Sigmoid colon (tissue), 4 donors: ENCODE data around the gene GPR85.

Source experiments
- EP300 ChIP-seq, 4 donors: sonication (generic); formaldehyde crosslinking; IDR thresholded peaks; one replicate each; pipeline ENCODE4 v1.6.1; 2017; ENCODE audit warnings: antibody characterized with exemption in 4 of 4
- POLR2A ChIP-seq, 2 donors: fragments of 450-650 bp; IDR thresholded peaks; one replicate each; pipeline ENCODE4 v1.6.1; 2016; ENCODE audit warnings: antibody characterized with exemption in 2 of 2, mild to moderate bottlenecking in 2 of 2, moderate library complexity in 2 of 2
- POLR2AphosphoS5 ChIP-seq, 4 donors: sonication (generic); formaldehyde crosslinking; IDR thresholded peaks; one replicate each; pipeline ENCODE4 v1.6.1; 2017; ENCODE audit warnings: antibody characterized with exemption in 4 of 4
- TF ChIP-seq, protein P1 (sequence below), 4 experiments: fragments of 450-650 bp in 3 of 4; fragments of 200-600 bp in 1 of 4; IDR thresholded peaks; one replicate each; pipeline ENCODE4 v1.5.1; 2016 to 2019; ENCODE audit warnings: antibody characterized with exemption in 4 of 4, mild to moderate bottlenecking in 3 of 4, moderate library complexity in 2 of 4

DNA sequence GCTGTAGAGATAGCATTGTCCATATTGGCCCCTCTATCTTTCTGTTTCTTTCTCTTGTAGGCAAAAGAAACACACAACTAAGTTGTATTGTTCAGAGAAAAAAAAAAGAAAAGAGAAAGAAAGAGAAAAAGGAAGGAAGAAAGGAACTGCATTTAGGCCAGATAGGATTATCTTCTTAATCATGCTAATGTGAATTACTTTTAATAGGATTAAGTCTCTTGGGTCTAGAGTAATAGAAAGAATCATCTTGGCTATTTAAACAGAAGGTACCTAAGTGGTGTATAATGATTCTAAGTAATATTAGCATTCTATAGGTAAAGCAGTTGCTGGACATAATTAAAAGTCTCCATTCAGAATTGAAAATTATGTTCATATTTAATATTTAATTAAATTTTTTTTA is 42.2 kb downstream of the GPR85 start:
- TF ChIP-seq, protein P1, sequence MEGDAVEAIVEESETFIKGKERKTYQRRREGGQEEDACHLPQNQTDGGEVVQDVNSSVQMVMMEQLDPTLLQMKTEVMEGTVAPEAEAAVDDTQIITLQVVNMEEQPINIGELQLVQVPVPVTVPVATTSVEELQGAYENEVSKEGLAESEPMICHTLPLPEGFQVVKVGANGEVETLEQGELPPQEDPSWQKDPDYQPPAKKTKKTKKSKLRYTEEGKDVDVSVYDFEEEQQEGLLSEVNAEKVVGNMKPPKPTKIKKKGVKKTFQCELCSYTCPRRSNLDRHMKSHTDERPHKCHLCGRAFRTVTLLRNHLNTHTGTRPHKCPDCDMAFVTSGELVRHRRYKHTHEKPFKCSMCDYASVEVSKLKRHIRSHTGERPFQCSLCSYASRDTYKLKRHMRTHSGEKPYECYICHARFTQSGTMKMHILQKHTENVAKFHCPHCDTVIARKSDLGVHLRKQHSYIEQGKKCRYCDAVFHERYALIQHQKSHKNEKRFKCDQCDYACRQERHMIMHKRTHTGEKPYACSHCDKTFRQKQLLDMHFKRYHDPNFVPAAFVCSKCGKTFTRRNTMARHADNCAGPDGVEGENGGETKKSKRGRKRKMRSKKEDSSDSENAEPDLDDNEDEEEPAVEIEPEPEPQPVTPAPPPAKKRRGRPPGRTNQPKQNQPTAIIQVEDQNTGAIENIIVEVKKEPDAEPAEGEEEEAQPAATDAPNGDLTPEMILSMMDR (IDR thresholded peaks at IDR 0.05) = no peak
- TF ChIP-seq EP300 (IDR thresholded peaks at IDR 0.05) (no peak), POLR2A (IDR thresholded peaks at IDR 0.05) (no peak), POLR2AphosphoS5 (IDR thresholded peaks at IDR 0.05) (no peak)
